K562 (cell line): ENCODE results near the gene GAPDH. TPM values are rescaled to one million over a fixed set of nuclear protein-coding genes. Genes with fewer than 3 reads are reported as not detected.
A peak's percentile ranks its signal among the peaks of the same experiment; 100 is the strongest.

ENCODE experiments used
- ARHGAP35 ChIP-seq: fragments of 450-650 bp; IDR thresholded peaks from 2 replicates; pipeline ENCODE4 v1.6.1; 2018; ENCODE audit not compliant: partially characterized antibody
- E4F1 ChIP-seq: fragments of 250-450 bp; sonication (Bioruptor Pico); IDR thresholded peaks from 2 replicates; pipeline ENCODE4 v1.5.0; 2021; ENCODE audit warnings: mild to moderate bottlenecking, borderline replicate concordance
- EHMT2 ChIP-seq: fragments of 450-650 bp; IDR thresholded peaks from 2 replicates; pipeline ENCODE4 v1.6.1; 2018; ENCODE audit warnings: antibody characterized with exemption
- EZH2 ChIP-seq: IDR thresholded peaks from 2 replicates; pipeline ENCODE4 v1.6.1; 2012; ENCODE audit warnings: low read depth, mild to moderate bottlenecking, inconsistent platforms, low read length, borderline replicate concordance
- FOXK2 ChIP-seq, 2 experiments: fragments of 450-650 bp; IDR thresholded peaks in 1 of 2; conservative IDR thresholded peaks in 1 of 2; 2 replicates each; pipeline ENCODE4 v1.6.1; 2016; ENCODE audit warnings: low read depth in 2 of 2, mild to moderate bottlenecking in 1 of 2
- GTF2F1 ChIP-seq: IDR thresholded peaks from 2 replicates; pipeline ENCODE4 v1.6.1; 2011; ENCODE audit warnings: low read depth, low read length, improper control_type of control experiment
- NFE2 ChIP-seq: IDR thresholded peaks from 2 replicates; pipeline ENCODE4 v1.6.1; 2014; ENCODE audit warnings: antibody characterized with exemption, low read depth
- PHTF2 ChIP-seq: fragments of 250-450 bp; sonication (Bioruptor Pico); IDR thresholded peaks from 2 replicates; pipeline ENCODE4 v1.5.0; 2021; ENCODE audit warnings: mild to moderate bottlenecking
- POLR2H ChIP-seq: IDR thresholded peaks from 2 replicates; pipeline ENCODE4 v1.6.1; 2016; ENCODE audit warnings: missing genetic modification characterization, low read depth, mild to moderate bottlenecking, control low read depth, missing compliant biosample characterization, moderate library complexity
- RBM39 ChIP-seq: fragments of 200-400 bp; formaldehyde crosslinking; optimal IDR thresholded peaks from 2 replicates; pipeline ENCODE3; 2018; ENCODE audit warnings: low read depth, low read length
- SLC30A9 ChIP-seq: fragments of 250-450 bp; sonication (Bioruptor Pico); IDR thresholded peaks from 2 replicates; pipeline ENCODE4 v1.8.0; 2022; ENCODE audit warnings: mild to moderate bottlenecking, moderate library complexity
- TBL1XR1 ChIP-seq, 2 experiments: IDR thresholded peaks; 2 replicates each; pipeline ENCODE4 v1.6.1; 2012; ENCODE audit warnings: improper control_type of control experiment in 2 of 2, low read length in 2 of 2, mild to moderate bottlenecking in 1 of 2
- TCF15 ChIP-seq: fragments of 250-450 bp; sonication (Bioruptor Pico); IDR thresholded peaks from 2 replicates; pipeline ENCODE4 v1.8.0; 2022; ENCODE audit warnings: moderate library complexity, mild to moderate bottlenecking, inconsistent platforms
- ZBTB17 ChIP-seq: fragments of 450-650 bp; formaldehyde crosslinking; IDR thresholded peaks from 2 replicates; pipeline ENCODE4 v1.4.0; 2020; ENCODE audit warnings: mild to moderate bottlenecking
- polyA plus RNA-seq, 8 experiments: library from polyadenylated mRNA; depleted of rRNA in 4 of 8; stranded (reverse) in 5 of 8; unstranded in 3 of 8; fragments of >200 nt; fragmentation: Nextera tagmentation in 2 of 8; fragmentation: Illumina TruSeq in 1 of 8; extraction: Ambion mirVana in 2 of 8; extraction: Trizol in 1 of 8; gene quantifications; 2 replicates each; pipeline versions ENCODE4 v1.2.1 to v1.2.3, GENCODE V29; 2011 to 2014; ENCODE audit warnings: inconsistent platforms in 1 of 8, missing spikeins in 1 of 8
- total RNA-seq, 7 experiments: library from RNA; depleted of rRNA in 6 of 7; stranded (reverse); fragments of >200 nt in 6 of 7; fragmentation: Illumina TruSeq in 2 of 7; extraction: Trizol in 2 of 7; gene quantifications; 2 replicates each; pipeline versions ENCODE4 v1.2.1 to v1.2.3, GENCODE V29; 2011 to 2021; ENCODE audit warnings: low replicate concordance in 1 of 7
- TF ChIP-seq, protein P1 (sequence below): fragments of 450-650 bp; IDR thresholded peaks from 2 replicates; pipeline ENCODE4 v1.6.1; 2016; ENCODE audit warnings: low read depth

Gene GAPDH
- total and polyA plus RNA-seq, 9 of the 15 experiments (the other 6 are each of a cell fraction or from before 2014, with no cell fraction given): 2,206 to 6,793 (median 4,217) TPM

- TF ChIP-seq, protein P1, sequence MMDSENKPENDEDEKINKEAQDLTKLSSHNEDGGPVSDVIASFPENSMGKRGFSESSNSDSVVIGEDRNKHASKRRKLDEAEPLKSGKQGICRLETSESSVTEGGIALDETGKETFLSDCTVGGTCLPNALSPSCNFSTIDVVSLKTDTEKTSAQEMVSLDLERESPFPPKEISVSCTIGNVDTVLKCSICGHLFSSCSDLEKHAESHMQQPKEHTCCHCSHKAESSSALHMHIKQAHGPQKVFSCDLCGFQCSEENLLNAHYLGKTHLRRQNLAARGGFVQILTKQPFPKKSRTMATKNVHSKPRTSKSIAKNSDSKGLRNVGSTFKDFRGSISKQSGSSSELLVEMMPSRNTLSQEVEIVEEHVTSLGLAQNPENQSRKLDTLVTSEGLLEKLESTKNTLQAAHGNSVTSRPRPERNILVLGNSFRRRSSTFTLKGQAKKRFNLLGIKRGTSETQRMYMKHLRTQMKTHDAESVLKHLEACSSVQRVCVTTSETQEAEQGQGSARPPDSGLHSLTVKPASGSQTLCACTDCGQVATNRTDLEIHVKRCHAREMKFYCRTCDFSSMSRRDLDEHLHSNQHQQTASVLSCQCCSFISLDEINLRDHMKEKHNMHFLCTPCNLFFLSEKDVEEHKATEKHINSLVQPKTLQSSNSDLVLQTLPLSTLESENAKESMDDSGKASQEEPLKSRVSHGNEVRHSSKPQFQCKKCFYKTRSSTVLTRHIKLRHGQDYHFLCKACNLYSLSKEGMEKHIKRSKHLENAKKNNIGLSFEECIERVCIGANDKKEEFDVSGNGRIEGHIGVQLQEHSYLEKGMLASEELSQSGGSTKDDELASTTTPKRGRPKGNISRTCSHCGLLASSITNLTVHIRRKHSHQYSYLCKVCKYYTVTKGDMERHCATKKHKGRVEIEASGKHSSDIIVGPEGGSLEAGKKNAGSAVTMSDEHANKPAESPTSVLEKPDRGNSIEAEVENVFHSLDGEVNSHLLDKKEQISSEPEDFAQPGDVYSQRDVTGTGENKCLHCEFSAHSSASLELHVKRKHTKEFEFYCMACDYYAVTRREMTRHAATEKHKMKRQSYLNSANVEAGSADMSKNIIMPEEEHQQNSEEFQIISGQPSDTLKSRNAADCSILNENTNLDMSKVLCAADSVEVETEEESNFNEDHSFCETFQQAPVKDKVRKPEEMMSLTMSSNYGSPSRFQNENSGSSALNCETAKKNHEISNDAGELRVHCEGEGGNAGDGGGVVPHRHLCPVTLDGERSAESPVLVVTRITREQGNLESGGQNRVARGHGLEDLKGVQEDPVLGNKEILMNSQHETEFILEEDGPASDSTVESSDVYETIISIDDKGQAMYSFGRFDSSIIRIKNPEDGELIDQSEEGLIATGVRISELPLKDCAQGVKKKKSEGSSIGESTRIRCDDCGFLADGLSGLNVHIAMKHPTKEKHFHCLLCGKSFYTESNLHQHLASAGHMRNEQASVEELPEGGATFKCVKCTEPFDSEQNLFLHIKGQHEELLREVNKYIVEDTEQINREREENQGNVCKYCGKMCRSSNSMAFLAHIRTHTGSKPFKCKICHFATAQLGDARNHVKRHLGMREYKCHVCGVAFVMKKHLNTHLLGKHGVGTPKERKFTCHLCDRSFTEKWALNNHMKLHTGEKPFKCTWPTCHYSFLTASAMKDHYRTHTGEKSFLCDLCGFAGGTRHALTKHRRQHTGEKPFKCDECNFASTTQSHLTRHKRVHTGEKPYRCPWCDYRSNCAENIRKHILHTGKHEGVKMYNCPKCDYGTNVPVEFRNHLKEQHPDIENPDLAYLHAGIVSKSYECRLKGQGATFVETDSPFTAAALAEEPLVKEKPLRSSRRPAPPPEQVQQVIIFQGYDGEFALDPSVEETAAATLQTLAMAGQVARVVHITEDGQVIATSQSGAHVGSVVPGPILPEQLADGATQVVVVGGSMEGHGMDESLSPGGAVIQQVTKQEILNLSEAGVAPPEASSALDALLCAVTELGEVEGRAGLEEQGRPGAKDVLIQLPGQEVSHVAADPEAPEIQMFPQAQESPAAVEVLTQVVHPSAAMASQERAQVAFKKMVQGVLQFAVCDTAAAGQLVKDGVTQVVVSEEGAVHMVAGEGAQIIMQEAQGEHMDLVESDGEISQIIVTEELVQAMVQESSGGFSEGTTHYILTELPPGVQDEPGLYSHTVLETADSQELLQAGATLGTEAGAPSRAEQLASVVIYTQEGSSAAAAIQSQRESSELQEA: no peak
- no peak for TF ChIP-seq TCF15 (CRISPR knock-in tag)
- TF ChIP-seq PHTF2 (CRISPR knock-in tag): no peak
- TF ChIP-seq ZBTB17: no peak
- peak; percentile 64 for TF ChIP-seq POLR2H (tag)
- TF ChIP-seq NFE2: no peak
- TF ChIP-seq RBM39: no peak
- no peak for TF ChIP-seq GTF2F1
- TF ChIP-seq SLC30A9 (CRISPR knock-in tag): no peak
- no peak for TF ChIP-seq EZH2
- TF ChIP-seq TBL1XR1 (IDR thresholded peaks at IDR 0.05; ENCODE audit: low read length in 2 of 2): no peak
- no peak for TF ChIP-seq EHMT2
- no peak for TF ChIP-seq ARHGAP35
- TF ChIP-seq FOXK2 (conservative IDR thresholded peaks at IDR 0.05 in 1 of 2, IDR thresholded peaks at IDR 0.05 in 1 of 2; ENCODE audit: low read depth in 2 of 2): no peak; a peak in 1 of 4 replicates
- TF ChIP-seq E4F1: no peak
These were observed 40.6 kb upstream of the GAPDH start, which contains the start of gene NCAPD2 (continued) for GRCh38 chr12:6493497-6494257.
